Measurements from ENCODE around the gene DMD.

Gene DMD

GRCh38 chrX:32026772-32027171 lies 1184.6 kb downstream of the DMD start:
- H3K27me3 ChIP-seq (replicated peaks; ENCODE audit: control insufficient read depth, insufficient read depth, low read length, poor library complexity, severe bottlenecking) = no peaks in the 10 kb centered on the region
- no peak overlapping the region for H3K27ac ChIP-seq (ENCODE audit: insufficient read depth, low read length, poor library complexity, severe bottlenecking)
- H3K9me3 ChIP-seq (ENCODE audit: control insufficient read depth, low read length) = no peaks in the 10 kb centered on the region
- no peak for DNase-seq
- no peak overlapping the region for H3K4me3 ChIP-seq (ENCODE audit: insufficient read depth, low read depth, low read length, poor library complexity, severe bottlenecking)
- H3K36me3 ChIP-seq (ENCODE audit: control insufficient read depth, insufficient read depth, low read length) = no peaks in the 10 kb centered on the region
- H3K4me1 ChIP-seq (ENCODE audit: control insufficient read depth, insufficient read depth, low read length, poor library complexity, severe bottlenecking) = no peaks in the 10 kb centered on the region

- H3K9me3 ChIP-seq (ENCODE audit: control insufficient read depth, low read length) = no peaks in the 10 kb centered on the region
- H3K4me3 ChIP-seq (ENCODE audit: insufficient read depth, low read depth, low read length, poor library complexity, severe bottlenecking) = no peak overlapping the region
- no peak for DNase-seq
- H3K4me1 ChIP-seq (ENCODE audit: control insufficient read depth, insufficient read depth, low read length, poor library complexity, severe bottlenecking) = no peaks in the 10 kb centered on the region
- no peak overlapping the region for H3K27ac ChIP-seq (ENCODE audit: insufficient read depth, low read length, poor library complexity, severe bottlenecking)
- H3K36me3 ChIP-seq (ENCODE audit: control insufficient read depth, insufficient read depth, low read length) = no peaks in the 10 kb centered on the region
- no peaks in the 10 kb centered on the region for H3K27me3 ChIP-seq (replicated peaks; ENCODE audit: control insufficient read depth, insufficient read depth, low read length, poor library complexity, severe bottlenecking)
Measured at GRCh38 chrX:32024072-32024471, 1187.3 kb downstream of the DMD start.

GRCh38 chrX:32016195-32016594 lies 1195.2 kb downstream of the DMD start:
- H3K36me3 ChIP-seq (ENCODE audit: control insufficient read depth, insufficient read depth, low read length) = no peaks in the 10 kb centered on the region

GRCh38 chrX:32010948-32011347 lies 1200.4 kb downstream of the DMD start:
- H3K4me3 ChIP-seq (ENCODE audit: insufficient read depth, low read depth, low read length, poor library complexity, severe bottlenecking) = no peak overlapping the region
- no peak for DNase-seq

More at GRCh38 chrX:32016195-32016594, 1195.2 kb downstream of the DMD start:
- Histone ChIP-seq H3K9me3 (ENCODE audit: control insufficient read depth, low read length) (no peaks in the 10 kb centered on the region), H3K27ac (ENCODE audit: insufficient read depth, low read length, poor library complexity, severe bottlenecking) (no peak overlapping the region), H3K4me1 (ENCODE audit: control insufficient read depth, insufficient read depth, low read length, poor library complexity, severe bottlenecking) (no peaks in the 10 kb centered on the region), H3K4me3 (ENCODE audit: insufficient read depth, low read depth, low read length, poor library complexity, severe bottlenecking) (no peak overlapping the region), H3K27me3 (replicated peaks; ENCODE audit: control insufficient read depth, insufficient read depth, low read length, poor library complexity, severe bottlenecking) (no peaks in the 10 kb centered on the region)
- DNase-seq = no peak

GRCh38 chrX:32010212-32010611 lies 1201.1 kb downstream of the DMD start:
- Histone ChIP-seq H3K9me3 (ENCODE audit: control insufficient read depth, low read length) (no peaks in the 10 kb centered on the region), H3K4me1 (ENCODE audit: control insufficient read depth, insufficient read depth, low read length, poor library complexity, severe bottlenecking) (no peaks in the 10 kb centered on the region), H3K4me3 (ENCODE audit: insufficient read depth, low read depth, low read length, poor library complexity, severe bottlenecking) (no peak overlapping the region), H3K27ac (ENCODE audit: insufficient read depth, low read length, poor library complexity, severe bottlenecking) (no peak overlapping the region), H3K36me3 (ENCODE audit: control insufficient read depth, insufficient read depth, low read length) (no peaks in the 10 kb centered on the region), H3K27me3 (replicated peaks; ENCODE audit: control insufficient read depth, insufficient read depth, low read length, poor library complexity, severe bottlenecking) (no peaks in the 10 kb centered on the region)
- DNase-seq = no peak

More at GRCh38 chrX:32010948-32011347, 1200.4 kb downstream of the DMD start:
- no peak overlapping the region for H3K27ac ChIP-seq (ENCODE audit: insufficient read depth, low read length, poor library complexity, severe bottlenecking)
- H3K4me1 ChIP-seq (ENCODE audit: control insufficient read depth, insufficient read depth, low read length, poor library complexity, severe bottlenecking) = no peaks in the 10 kb centered on the region
- H3K27me3 ChIP-seq (replicated peaks; ENCODE audit: control insufficient read depth, insufficient read depth, low read length, poor library complexity, severe bottlenecking) = no peaks in the 10 kb centered on the region
- H3K9me3 ChIP-seq (ENCODE audit: control insufficient read depth, low read length) = no peaks in the 10 kb centered on the region
- no peaks in the 10 kb centered on the region for H3K36me3 ChIP-seq (ENCODE audit: control insufficient read depth, insufficient read depth, low read length)

- no peak overlapping the region for H3K27ac ChIP-seq (ENCODE audit: insufficient read depth, low read length, poor library complexity, severe bottlenecking)
- no peaks in the 10 kb centered on the region for H3K36me3 ChIP-seq (ENCODE audit: control insufficient read depth, insufficient read depth, low read length)
- H3K27me3 ChIP-seq (replicated peaks; ENCODE audit: control insufficient read depth, insufficient read depth, low read length, poor library complexity, severe bottlenecking) = no peaks in the 10 kb centered on the region
- DNase-seq = no peak
- H3K4me3 ChIP-seq (ENCODE audit: insufficient read depth, low read depth, low read length, poor library complexity, severe bottlenecking) = no peak overlapping the region
- H3K9me3 ChIP-seq (ENCODE audit: control insufficient read depth, low read length) = no peaks in the 10 kb centered on the region
- no peaks in the 10 kb centered on the region for H3K4me1 ChIP-seq (ENCODE audit: control insufficient read depth, insufficient read depth, low read length, poor library complexity, severe bottlenecking)
Measured at GRCh38 chrX:31993637-31994036, 1217.7 kb downstream of the DMD start.

- no peaks in the 10 kb centered on the region for H3K36me3 ChIP-seq (ENCODE audit: control insufficient read depth, insufficient read depth, low read length)
- H3K27ac ChIP-seq (ENCODE audit: insufficient read depth, low read length, poor library complexity, severe bottlenecking) = no peak overlapping the region
- no peak for DNase-seq
- H3K4me3 ChIP-seq (ENCODE audit: insufficient read depth, low read depth, low read length, poor library complexity, severe bottlenecking) = no peak overlapping the region
- H3K4me1 ChIP-seq (ENCODE audit: control insufficient read depth, insufficient read depth, low read length, poor library complexity, severe bottlenecking) = no peaks in the 10 kb centered on the region
- H3K27me3 ChIP-seq (replicated peaks; ENCODE audit: control insufficient read depth, insufficient read depth, low read length, poor library complexity, severe bottlenecking) = no peaks in the 10 kb centered on the region
- H3K9me3 ChIP-seq (ENCODE audit: control insufficient read depth, low read length) = no peaks in the 10 kb centered on the region
Measured at GRCh38 chrX:31988975-31989374, 1222.4 kb downstream of the DMD start.

- Histone ChIP-seq H3K9me3 (ENCODE audit: control insufficient read depth, low read length) (no peaks in the 10 kb centered on the region), H3K4me3 (ENCODE audit: insufficient read depth, low read depth, low read length, poor library complexity, severe bottlenecking) (no peak overlapping the region), H3K27me3 (replicated peaks; ENCODE audit: control insufficient read depth, insufficient read depth, low read length, poor library complexity, severe bottlenecking) (no peaks in the 10 kb centered on the region), H3K27ac (ENCODE audit: insufficient read depth, low read length, poor library complexity, severe bottlenecking) (no peak overlapping the region), H3K4me1 (ENCODE audit: control insufficient read depth, insufficient read depth, low read length, poor library complexity, severe bottlenecking) (no peaks in the 10 kb centered on the region), H3K36me3 (ENCODE audit: control insufficient read depth, insufficient read depth, low read length) (no peaks in the 10 kb centered on the region)
- DNase-seq = no peak
Measured at GRCh38 chrX:31981546-31982062, 1229.7 kb downstream of the DMD start.

- Histone ChIP-seq H3K27me3 (replicated peaks; ENCODE audit: control insufficient read depth, insufficient read depth, low read length, poor library complexity, severe bottlenecking) (no peaks in the 10 kb centered on the region), H3K4me1 (ENCODE audit: control insufficient read depth, insufficient read depth, low read length, poor library complexity, severe bottlenecking) (no peaks in the 10 kb centered on the region), H3K27ac (ENCODE audit: insufficient read depth, low read length, poor library complexity, severe bottlenecking) (no peak overlapping the region), H3K4me3 (ENCODE audit: insufficient read depth, low read depth, low read length, poor library complexity, severe bottlenecking) (no peak overlapping the region), H3K36me3 (ENCODE audit: control insufficient read depth, insufficient read depth, low read length) (no peaks in the 10 kb centered on the region), H3K9me3 (ENCODE audit: control insufficient read depth, low read length) (no peaks in the 10 kb centered on the region)
- DNase-seq = no peak
Measured at GRCh38 chrX:31969714-31970113, 1241.6 kb downstream of the DMD start.

- Histone ChIP-seq H3K36me3 (ENCODE audit: control insufficient read depth, insufficient read depth, low read length) (no peaks in the 10 kb centered on the region), H3K27ac (ENCODE audit: insufficient read depth, low read length, poor library complexity, severe bottlenecking) (no peak overlapping the region), H3K4me1 (ENCODE audit: control insufficient read depth, insufficient read depth, low read length, poor library complexity, severe bottlenecking) (no peaks in the 10 kb centered on the region), H3K27me3 (replicated peaks; ENCODE audit: control insufficient read depth, insufficient read depth, low read length, poor library complexity, severe bottlenecking) (no peaks in the 10 kb centered on the region), H3K9me3 (ENCODE audit: control insufficient read depth, low read length) (no peaks in the 10 kb centered on the region), H3K4me3 (ENCODE audit: insufficient read depth, low read depth, low read length, poor library complexity, severe bottlenecking) (no peak overlapping the region)
- DNase-seq = no peak
Measured at GRCh38 chrX:31962256-31962655, 1249.1 kb downstream of the DMD start.
